ENCODE data around the gene RNU1-1.
A peak's percentile ranks its signal among the peaks of the same experiment; 100 is the strongest.
"Not testable (repeated sequence)": the region's sequence is repeated elsewhere in the genome, so short reads cannot be mapped to it uniquely, and the experiment has no call there.

The RNU1-1 gene

DNA sequence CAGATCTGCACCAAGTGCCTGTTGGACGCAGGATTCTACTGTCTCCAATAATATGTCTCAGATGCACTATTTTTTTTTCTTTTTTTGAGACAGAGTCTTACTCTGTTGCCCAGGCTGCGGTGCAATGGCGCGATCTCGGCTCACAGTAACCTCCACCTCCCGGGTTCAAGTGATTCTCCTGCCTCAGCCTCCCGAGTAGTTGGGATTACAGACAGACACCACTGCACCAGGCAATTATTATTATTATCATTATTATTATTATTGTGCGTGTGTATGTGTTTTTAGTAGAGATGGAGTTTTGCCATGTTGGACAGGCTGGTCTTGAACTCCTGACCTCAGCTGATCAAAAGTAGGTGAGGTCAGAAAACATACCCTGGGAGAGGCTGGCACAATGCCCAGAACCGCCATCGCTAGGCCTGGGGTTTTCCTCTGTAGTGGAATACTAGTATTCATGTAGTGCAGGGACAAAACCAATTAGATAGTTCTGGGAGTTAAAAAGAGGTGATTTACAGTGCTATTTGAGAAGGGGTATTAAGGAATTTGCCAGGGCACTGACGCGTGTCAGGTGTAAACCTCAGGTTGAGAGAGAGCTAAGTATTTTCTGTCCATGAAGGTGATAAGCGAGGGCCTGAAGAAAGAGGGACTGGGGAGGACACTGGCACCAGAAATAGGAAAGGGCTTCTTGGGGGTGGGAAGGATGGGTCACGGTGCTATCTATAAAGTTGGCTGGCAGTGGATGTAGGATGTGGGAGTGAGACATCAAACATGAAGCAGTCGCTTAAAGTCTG, 1.3 kb downstream of the RNU1-1 start:
- H3K27me3 Mint-ChIP-seq; H3K36me3 Mint-ChIP-seq (ENCODE audit: low read depth); DNase-seq; H3K4me3 Mint-ChIP-seq; ATAC-seq; H3K4me1 Mint-ChIP-seq; H3K9me3 Mint-ChIP-seq; H3K27ac Mint-ChIP-seq: not testable (repeated sequence)

DNA sequence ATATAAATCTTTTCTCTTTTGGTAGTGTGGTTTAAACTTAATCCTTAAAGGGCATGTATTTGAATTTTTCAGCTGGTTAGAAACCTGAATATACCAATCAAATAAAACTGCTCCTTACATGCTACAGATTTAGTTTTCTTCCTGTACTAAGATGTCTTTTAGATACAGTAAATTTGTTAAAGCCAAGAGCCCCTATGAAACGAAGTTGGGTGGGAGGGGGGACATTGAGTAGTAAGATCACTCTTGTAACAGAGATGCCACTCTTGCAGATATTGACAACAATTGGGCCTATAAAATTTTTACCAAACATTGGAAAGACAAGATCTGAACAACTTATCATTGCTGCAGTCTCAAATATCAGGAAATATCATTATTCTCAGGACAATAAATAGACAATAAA, 2.2 kb downstream of the RNU1-1 start:
- H3K4me3 Mint-ChIP-seq; H3K4me1 Mint-ChIP-seq; DNase-seq; H3K9me3 Mint-ChIP-seq; H3K27me3 Mint-ChIP-seq; H3K36me3 Mint-ChIP-seq (ENCODE audit: low read depth); ATAC-seq; H3K27ac Mint-ChIP-seq: not testable (repeated sequence)

DNA sequence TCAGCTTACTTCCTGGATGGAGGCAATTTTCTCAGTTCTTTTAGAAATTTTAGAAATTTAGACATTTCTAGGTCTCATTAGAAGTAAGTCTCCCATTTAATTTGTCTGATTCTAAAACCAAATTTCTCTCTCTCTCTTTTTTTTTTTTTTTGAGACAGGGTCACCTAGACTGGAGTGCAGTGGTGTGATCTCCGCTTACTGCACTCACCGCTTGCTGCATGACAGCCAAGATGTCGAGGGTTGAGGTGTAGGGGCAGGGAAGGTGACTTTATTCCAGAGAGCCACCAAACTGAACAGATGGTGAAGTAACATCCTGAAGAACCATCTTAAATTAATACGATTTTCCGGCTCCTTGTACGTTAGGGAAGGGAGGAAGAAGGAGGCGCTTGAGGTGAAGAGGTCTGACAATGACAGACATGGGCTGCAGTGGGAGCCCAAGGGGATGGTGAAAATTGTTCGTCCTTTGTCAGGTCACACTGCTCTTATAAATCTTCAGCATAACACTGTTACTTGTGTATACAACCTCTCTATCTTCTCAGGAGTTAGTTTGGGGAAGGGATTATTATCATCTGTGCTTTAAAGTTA, 5.1 kb downstream of the RNU1-1 start:
- not testable (repeated sequence) for H3K9me3 Mint-ChIP-seq; H3K36me3 Mint-ChIP-seq (ENCODE audit: low read depth); H3K4me3 Mint-ChIP-seq; H3K4me1 Mint-ChIP-seq; H3K27me3 Mint-ChIP-seq; H3K27ac Mint-ChIP-seq; ATAC-seq
- peak; percentile 29 for DNase-seq

DNA sequence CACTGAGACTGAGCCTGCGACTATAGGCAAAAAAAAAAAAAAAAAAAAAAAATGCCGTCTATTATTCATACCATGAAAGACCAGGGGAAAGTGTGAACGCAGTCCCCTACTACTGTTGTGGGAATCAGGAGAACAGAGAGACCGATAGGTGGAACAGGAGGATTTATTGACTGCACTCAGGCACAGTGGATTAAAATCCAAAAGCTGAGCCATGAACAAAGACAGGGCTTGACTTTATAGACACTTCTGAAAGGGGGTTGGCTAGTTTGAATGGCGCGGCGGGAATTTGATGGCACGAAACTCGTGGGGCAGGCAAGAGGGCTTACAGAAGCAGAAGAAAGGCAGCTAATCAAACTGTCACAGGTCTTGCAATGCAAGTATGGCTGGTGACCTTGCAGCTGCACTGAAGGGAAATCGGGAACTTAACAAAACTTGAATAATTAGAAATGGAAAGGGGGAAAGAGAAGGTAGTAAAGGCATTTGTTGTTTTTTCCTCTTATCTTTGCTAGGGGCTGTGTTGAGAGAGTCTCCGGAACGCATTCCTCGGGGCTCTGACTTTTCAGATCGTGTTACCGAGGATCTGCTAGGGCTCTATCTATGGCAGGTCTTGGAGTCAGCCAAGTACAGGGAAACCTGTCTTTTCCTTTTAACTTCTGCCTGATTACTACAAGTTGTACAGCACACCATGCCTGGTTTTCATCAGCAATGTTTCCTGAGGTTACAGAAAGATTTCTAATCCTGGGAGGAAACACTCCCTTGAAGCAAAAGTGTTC, 7.5 kb downstream of the RNU1-1 start:
- not testable (repeated sequence) for H3K4me1 Mint-ChIP-seq; DNase-seq; H3K9me3 Mint-ChIP-seq; H3K4me3 Mint-ChIP-seq; H3K27ac Mint-ChIP-seq; H3K27me3 Mint-ChIP-seq; ATAC-seq; H3K36me3 Mint-ChIP-seq (ENCODE audit: low read depth)

DNA sequence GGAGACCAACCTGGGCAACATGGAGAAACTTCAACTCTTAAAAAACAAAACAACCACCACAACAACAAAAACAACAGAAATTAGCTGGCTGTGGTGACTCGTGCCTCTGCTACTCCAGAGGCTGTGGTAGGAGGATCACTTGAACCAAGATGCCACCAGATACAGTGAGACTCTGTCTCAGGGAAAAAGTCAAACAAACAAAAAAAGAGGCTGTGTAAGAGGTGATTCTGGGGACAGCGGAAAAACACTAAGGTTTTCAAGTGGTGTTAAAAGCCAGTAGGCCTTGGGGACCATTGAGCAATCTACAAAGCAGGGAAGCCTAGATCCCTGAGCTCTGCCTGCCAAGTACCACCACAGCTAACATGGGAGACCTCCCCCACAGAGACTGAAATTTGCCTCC, 8.2 kb downstream of the RNU1-1 start:
- not testable (repeated sequence) for H3K27ac Mint-ChIP-seq; DNase-seq; H3K4me1 Mint-ChIP-seq; H3K9me3 Mint-ChIP-seq; H3K36me3 Mint-ChIP-seq (ENCODE audit: low read depth); H3K27me3 Mint-ChIP-seq; ATAC-seq; H3K4me3 Mint-ChIP-seq

DNA sequence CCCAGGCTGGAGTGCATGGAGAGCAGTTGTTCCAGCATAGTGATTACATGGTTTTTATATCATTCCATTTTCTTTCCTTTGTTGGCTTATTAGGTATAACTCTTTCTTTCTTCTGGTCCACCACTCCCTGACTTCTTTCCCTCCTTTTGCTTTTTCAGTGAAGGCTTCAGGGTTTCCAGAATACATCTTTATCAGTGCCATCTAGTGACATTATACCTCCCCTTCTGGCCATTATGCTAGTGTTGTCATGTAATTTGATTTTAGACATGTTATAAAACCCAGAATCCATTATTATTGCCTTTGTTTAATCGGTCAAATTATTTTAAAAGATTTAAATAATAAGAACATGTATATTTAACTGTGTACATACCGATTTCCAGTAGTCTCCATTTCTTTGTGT, 10.6 kb downstream of the RNU1-1 start:
- no peaks in the 10 kb centered on the region for H3K36me3 Mint-ChIP-seq (ENCODE audit: low read depth)
- no peaks in the 10 kb centered on the region for H3K27me3 Mint-ChIP-seq
- no peak for ATAC-seq
- H3K4me1 Mint-ChIP-seq: peaks cover 5% of the 10 kb centered on the region
- H3K4me3 Mint-ChIP-seq: no peak overlapping the region
- H3K27ac Mint-ChIP-seq: no peak overlapping the region
- no peak for DNase-seq
- no peaks in the 10 kb centered on the region for H3K9me3 Mint-ChIP-seq

DNA sequence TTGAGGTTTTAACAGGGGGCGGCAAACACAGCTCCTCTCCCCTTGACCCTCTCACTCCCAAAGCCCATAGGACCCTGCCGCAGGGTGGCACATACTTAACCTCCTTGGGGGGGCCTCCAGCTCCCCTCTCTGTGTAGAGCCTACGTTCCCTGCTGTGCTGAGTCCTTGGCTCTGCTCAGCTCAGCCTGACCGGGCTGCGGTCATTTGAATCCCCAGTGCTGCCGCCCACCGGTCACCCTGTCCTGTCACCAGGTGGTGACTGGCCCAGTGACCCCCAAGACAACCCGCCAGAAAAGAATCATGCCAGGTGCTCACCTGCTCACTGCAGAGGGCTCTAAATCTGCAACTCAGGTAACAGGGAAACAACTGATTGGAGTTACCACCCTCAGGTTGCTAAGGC, 12.6 kb downstream of the RNU1-1 start:
- not testable (repeated sequence) for H3K4me3 Mint-ChIP-seq; H3K36me3 Mint-ChIP-seq (ENCODE audit: low read depth); DNase-seq; H3K27ac Mint-ChIP-seq; H3K9me3 Mint-ChIP-seq; ATAC-seq; H3K27me3 Mint-ChIP-seq
- H3K4me1 Mint-ChIP-seq: peaks cover 13% of the 10 kb centered on the region

DNA sequence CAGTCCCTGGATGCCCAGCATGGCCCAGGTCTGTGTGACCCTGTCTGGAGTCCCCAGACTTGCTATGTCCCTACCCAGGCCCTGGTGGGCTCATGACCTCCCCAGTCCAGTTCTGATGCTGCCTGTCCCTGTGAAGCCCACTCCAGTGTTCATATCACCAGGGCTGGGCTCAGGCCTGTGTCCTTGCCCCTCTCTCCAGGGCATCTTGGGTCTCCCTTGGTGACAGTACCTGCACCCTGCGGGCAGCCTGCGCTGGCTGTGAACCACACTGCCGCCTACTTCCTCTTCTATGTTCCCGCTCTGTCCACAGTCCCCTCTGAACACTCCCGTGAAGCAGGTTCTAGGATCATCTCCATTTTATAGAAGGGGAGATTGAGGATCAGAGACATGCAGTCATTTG, 13.1 kb downstream of the RNU1-1 start:
- peaks cover 13% of the 10 kb centered on the region for H3K4me1 Mint-ChIP-seq
- ATAC-seq: not testable (repeated sequence)

DNA sequence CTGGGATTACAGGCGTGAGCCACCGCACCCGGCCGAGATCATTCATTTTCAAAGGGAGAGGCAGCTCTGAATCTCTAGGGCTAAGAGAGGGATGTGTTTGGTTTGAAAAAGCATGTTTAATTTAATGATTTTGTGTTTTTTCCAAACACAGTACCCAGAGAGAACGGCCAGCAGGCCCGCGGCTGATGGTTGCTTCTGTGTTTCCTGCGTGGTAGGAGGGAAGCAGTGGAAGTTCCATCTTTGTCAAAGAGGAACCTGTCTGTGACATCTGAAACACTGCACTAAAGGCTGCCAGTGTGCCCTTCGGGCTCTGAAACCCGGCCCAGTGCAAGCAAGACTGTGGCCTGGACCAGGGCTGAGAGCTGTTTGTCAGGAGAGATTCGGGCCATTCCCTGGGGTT, 13.6 kb downstream of the RNU1-1 start:
- not testable (repeated sequence) for H3K27ac Mint-ChIP-seq, ATAC-seq

More for the DNA sequence above, 13.1 kb downstream of the RNU1-1 start:
- H3K4me3 Mint-ChIP-seq; H3K9me3 Mint-ChIP-seq; H3K27me3 Mint-ChIP-seq; DNase-seq; H3K36me3 Mint-ChIP-seq (ENCODE audit: low read depth); H3K27ac Mint-ChIP-seq: not testable (repeated sequence)

DNA sequence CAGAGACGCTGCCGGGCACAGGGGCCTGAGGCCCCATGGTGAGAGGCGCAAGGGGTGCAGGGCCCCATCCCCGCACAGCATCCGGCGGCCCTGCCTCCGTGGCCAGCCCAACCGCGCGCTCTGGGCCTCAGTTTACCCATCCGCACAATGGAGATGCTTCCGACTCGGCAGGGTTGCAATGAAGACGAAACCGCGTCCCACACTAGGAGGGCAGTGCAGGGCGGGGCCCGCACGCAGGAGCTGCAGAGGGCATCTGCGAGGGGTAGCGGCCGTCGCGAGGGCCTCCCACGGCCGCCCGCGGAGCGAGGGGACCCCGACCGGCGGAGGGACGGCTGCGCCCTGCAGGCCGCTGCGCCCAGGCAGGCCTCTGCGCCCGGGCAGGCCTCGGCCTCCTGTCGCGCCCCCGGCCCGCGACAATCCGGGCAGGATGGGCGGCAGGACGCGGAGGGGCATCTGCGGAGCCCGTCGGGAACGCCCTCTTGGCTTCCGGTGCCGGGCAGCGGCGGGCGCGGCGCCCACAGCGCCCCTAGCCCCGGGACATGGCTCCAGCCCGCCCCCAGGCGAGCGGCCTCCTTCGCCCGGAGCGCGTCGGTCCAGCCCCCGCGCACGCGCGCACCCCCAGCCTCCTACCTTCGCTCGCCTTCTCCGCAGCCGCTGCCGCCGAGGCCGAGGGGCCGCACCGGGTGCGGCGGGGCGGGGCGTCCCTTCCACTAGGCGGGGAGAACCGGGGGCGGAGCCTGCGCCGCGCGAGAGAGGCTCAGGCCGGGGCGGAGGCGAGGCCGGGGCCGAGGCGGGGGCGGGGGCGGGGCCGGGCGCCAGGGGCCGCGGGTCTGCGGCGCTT, 15.3 kb downstream of the RNU1-1 start:
- DNase-seq (peak; percentile 88), ATAC-seq (peak; percentile 93)
- Mint-ChIP-seq H3K27me3 (no peaks in the 10 kb centered on the region), H3K9me3 (no peaks in the 10 kb centered on the region), H3K27ac (no peak overlapping the region), H3K4me1 (peaks cover 13% of the 10 kb centered on the region), H3K36me3 (ENCODE audit: low read depth) (no peaks in the 10 kb centered on the region), H3K4me3 (peak overlapping the region; percentile 82)

More for the DNA sequence above, 13.6 kb downstream of the RNU1-1 start:
- H3K27me3 Mint-ChIP-seq; DNase-seq; H3K9me3 Mint-ChIP-seq; H3K36me3 Mint-ChIP-seq (ENCODE audit: low read depth): not testable (repeated sequence)
- Mint-ChIP-seq H3K4me3 (peak overlapping the region; percentile 26), H3K4me1 (peaks cover 13% of the 10 kb centered on the region)

DNA sequence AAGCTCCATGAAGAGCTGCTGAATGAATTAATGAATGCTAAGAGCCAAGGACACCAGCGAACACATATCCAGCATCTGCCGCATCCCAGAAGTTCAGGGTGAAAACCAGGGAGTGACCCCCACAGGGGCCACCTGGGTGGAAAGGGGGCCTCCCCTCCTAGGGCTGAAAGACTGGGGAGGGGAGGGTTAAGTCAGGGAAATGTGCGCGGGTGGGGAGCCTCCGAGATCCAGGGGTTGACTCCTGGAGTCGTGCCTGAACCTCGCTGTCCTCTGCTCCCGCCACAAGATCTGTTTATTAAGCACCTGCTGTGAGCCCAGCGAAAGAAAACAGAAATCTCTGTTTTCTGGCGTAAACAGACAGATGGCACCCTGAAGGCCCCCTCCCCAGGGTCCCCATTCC, 16.0 kb downstream of the RNU1-1 start:
- H3K9me3 Mint-ChIP-seq; DNase-seq; H3K36me3 Mint-ChIP-seq (ENCODE audit: low read depth); ATAC-seq; H3K27ac Mint-ChIP-seq; H3K27me3 Mint-ChIP-seq: not testable (repeated sequence)
- Mint-ChIP-seq H3K4me3 (peak overlapping the region; percentile 71), H3K4me1 (peaks cover 13% of the 10 kb centered on the region)

DNA sequence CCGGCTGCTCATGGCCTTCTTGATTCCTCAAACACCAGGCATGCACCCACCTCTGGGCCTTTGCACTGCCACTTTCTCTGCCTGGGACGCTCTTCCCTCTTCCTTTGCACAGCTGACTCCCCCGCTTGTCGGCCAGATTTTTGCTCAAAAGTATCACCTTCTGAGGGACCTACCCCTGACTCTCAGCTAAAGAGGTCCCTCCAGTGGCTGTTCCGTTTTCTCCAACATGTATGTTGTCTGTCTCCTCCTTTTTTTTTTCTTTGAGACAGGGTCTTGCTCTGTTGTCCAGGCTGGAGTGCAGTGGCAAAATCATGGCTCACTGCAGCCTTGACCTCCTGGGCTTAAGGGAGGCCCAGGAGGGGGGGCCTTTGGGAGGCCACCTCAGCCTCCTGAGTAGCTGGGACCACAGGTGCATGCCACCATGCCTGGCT, 16.6 kb downstream of the RNU1-1 start:
- H3K9me3 Mint-ChIP-seq: not testable (repeated sequence)

DNA sequence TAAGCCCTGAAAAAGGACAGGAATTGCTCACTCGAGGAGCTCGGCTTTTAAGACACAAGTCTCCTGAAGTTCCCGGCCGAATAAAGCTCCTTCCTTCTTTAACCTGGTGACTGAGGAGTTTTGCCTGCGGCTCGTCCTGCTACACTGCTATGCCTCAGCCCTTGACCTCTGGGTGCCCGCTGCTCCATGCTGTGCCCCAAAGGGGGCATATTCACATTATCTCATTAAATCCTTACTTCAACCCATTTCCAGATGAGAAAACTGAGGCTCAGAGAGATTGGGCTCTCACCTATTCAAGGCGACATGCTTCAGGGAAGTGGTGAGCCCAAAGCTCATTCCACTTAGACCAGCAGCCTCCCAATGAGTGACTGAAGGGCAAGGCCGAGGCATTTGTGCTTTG, 20.4 kb downstream of the RNU1-1 start:
- peaks cover 11% of the 10 kb centered on the region for H3K4me1 Mint-ChIP-seq
- DNase-seq; ATAC-seq; H3K27me3 Mint-ChIP-seq; H3K4me3 Mint-ChIP-seq; H3K36me3 Mint-ChIP-seq (ENCODE audit: low read depth); H3K9me3 Mint-ChIP-seq; H3K27ac Mint-ChIP-seq: not testable (repeated sequence)

More for the DNA sequence above, 16.6 kb downstream of the RNU1-1 start:
- H3K36me3 Mint-ChIP-seq (ENCODE audit: low read depth); H3K27ac Mint-ChIP-seq; ATAC-seq; H3K27me3 Mint-ChIP-seq; DNase-seq: not testable (repeated sequence)
- Mint-ChIP-seq H3K4me1 (peaks cover 16% of the 10 kb centered on the region), H3K4me3 (peak overlapping the region; percentile 71)

DNA sequence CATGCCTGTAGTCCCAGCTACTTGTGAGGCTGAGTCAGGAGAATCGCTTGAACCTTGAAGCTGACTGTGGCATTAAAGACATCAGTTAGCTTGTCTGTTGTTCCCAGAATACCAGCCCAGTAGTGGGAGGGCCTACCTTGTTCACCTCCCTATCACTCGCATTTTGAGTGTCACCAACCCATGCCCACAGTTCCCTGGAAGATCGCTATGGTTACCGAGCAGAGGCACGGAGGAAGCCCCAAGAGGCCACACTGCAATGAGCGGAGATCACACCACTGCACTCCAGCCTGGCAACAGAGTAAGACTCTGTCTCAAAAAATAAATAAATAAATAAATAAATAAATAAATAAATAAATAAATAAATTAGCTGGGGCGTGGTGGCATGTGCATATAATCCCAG, 21.1 kb downstream of the RNU1-1 start:
- not testable (repeated sequence) for H3K4me1 Mint-ChIP-seq; H3K27ac Mint-ChIP-seq; H3K27me3 Mint-ChIP-seq; DNase-seq; H3K36me3 Mint-ChIP-seq (ENCODE audit: low read depth); H3K4me3 Mint-ChIP-seq; H3K9me3 Mint-ChIP-seq
- peak; percentile 53 for ATAC-seq

All from activated naive CD8-positive, alpha-beta T cell treated with anti-CD3 and anti-CD28 coated beads, Interleukin-2, amount 50 U/mL, for 24 hours (primary cell).